K562 treated with DMSO at 1 percent for 24 hours (cell line): Measurements from ENCODE around the gene ZFP1. TPM values are rescaled to one million over a fixed set of nuclear protein-coding genes. Genes with fewer than 3 reads are reported as not detected.

ENCODE experiments used
- total RNA-seq: library from RNA; unstranded; fragments of 300-600 nt; gene quantifications from 2 replicates; pipeline ENCODE4 v1.2.3, GENCODE V29; 2022; ENCODE audit warnings: low read depth; ENCODE audit not compliant: insufficient read depth

ZFP1 gene
- 4.1 and 9.6 TPM in 2 replicates for total RNA-seq

GRCh38 chr16:75148311-75149195, at the start of gene ZFP1:
Gene ZFP1, plus strand, starts transcription at chr16:75148524. Its CDS starts 4,428 bp downstream, at chr16:75152952.

GRCh38 chr16:75116081-75116910, 32.0 kb upstream of the ZFP1 start, which contains the start of gene LDHD:
Gene LDHD, minus strand, starts transcription at chr16:75116780. Its CDS starts 60 bp downstream, at chr16:75116720.

GRCh38 chr16:75206749-75207451, 58.6 kb downstream of the ZFP1 start, which contains the start of gene CTRB2:
Gene CTRB2, minus strand, starts transcription at chr16:75207161. Its CDS starts 20 bp downstream, at chr16:75207141.

GRCh38 chr16:75218256-75219076, 70.1 kb downstream of the ZFP1 start, which contains the start of gene CTRB1:
Gene CTRB1, plus strand, starts transcription at chr16:75218988. Its CDS starts 20 bp downstream, at chr16:75219008.

Other genes starting within 250 kb of the ZFP1 start
- 26.5 and 29.8 TPM in 2 replicates for gene WDR59, start 163.4 kb upstream of the ZFP1 start, total RNA-seq
- 42.9 and 49.9 TPM in 2 replicates for gene ZNRF1, start 149.5 kb upstream of the ZFP1 start, total RNA-seq
- 0.39 and 0.53 TPM in 2 replicates for gene LDHD, start 31.7 kb upstream of the ZFP1 start, total RNA-seq
- not detected in 2 replicates for gene CTRB2, start 58.6 kb downstream of the ZFP1 start, total RNA-seq
- not detected in 2 replicates for gene CTRB1, start 70.5 kb downstream of the ZFP1 start, total RNA-seq
- gene BCAR1, start 103.1 kb downstream of the ZFP1 start, total RNA-seq, result 36.5 and 37.7 TPM in 2 replicates